ENCODE data around the gene MS4A3.
"Not testable (repeated sequence)": the region's sequence is repeated elsewhere in the genome, so short reads cannot be mapped to it uniquely, and the experiment has no call there.

DNA sequence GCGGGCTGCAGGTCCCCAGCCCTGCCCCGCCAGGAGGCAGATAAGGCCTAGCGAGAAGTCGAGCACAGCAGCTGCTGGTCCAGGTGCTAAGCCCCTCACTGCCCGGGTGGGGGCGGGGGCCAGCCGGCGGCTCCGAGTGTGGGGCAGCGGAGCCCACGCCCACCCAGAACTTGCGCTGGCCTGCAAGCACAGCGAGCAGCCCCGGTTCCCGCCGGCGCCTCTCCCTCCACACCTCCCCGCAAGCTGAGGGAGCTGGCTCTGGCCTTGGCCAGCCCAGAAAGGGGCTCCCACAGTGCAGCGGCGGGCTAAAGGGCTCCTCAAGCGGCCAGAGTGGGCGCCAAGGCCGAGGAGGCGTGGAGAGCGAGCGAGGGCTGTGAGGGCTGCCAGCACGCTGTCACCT is 36.1 kb upstream of the MS4A3 start:
- TF ChIP-seq, protein P1, sequence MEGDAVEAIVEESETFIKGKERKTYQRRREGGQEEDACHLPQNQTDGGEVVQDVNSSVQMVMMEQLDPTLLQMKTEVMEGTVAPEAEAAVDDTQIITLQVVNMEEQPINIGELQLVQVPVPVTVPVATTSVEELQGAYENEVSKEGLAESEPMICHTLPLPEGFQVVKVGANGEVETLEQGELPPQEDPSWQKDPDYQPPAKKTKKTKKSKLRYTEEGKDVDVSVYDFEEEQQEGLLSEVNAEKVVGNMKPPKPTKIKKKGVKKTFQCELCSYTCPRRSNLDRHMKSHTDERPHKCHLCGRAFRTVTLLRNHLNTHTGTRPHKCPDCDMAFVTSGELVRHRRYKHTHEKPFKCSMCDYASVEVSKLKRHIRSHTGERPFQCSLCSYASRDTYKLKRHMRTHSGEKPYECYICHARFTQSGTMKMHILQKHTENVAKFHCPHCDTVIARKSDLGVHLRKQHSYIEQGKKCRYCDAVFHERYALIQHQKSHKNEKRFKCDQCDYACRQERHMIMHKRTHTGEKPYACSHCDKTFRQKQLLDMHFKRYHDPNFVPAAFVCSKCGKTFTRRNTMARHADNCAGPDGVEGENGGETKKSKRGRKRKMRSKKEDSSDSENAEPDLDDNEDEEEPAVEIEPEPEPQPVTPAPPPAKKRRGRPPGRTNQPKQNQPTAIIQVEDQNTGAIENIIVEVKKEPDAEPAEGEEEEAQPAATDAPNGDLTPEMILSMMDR (IDR thresholded peaks at IDR 0.05; ENCODE audit: low read depth, low read length, poor library complexity, severe bottlenecking), result not testable (repeated sequence)
- not testable (repeated sequence) for TF ChIP-seq EZH2phosphoT487 (IDR thresholded peaks at IDR 0.05; ENCODE audit: borderline replicate concordance, low read length)
